ENCODE results near the gene PTRHD1.

Gene PTRHD1

GRCh38 chr2:24783641-24784040 lies 9.6 kb downstream of the PTRHD1 start:
- Histone ChIP-seq H3K4me1 (ENCODE audit: control insufficient read depth, insufficient read depth, low read length, unreplicated experiment) (no peaks in the 10 kb centered on the region), H3K36me3 (ENCODE audit: insufficient read depth, low read length) (no peaks in the 10 kb centered on the region), H3K4me3 (ENCODE audit: low read depth, low read length) (no peak overlapping the region), H3K79me2 (ENCODE audit: control insufficient read depth, insufficient read depth, low read length, unreplicated experiment) (no peaks in the 10 kb centered on the region), H3K27ac (ENCODE audit: low read depth, low read length) (no peak overlapping the region), H2AFZ (ENCODE audit: low read length, unreplicated experiment) (no peak overlapping the region), H3K27me3 (ENCODE audit: insufficient read depth, low read length) (no peaks in the 10 kb centered on the region)

- H2AFZ ChIP-seq (ENCODE audit: low read length, unreplicated experiment), result no peak overlapping the region
- no peaks in the 10 kb centered on the region for H3K27me3 ChIP-seq (ENCODE audit: insufficient read depth, low read length)
These were observed 14.1 kb downstream of the PTRHD1 start for GRCh38 chr2:24779116-24779515.

GRCh38 chr2:24774373-24774772 lies 18.8 kb downstream of the PTRHD1 start:
- Histone ChIP-seq H3K36me3 (ENCODE audit: insufficient read depth, low read length) (no peaks in the 10 kb centered on the region), H3K27ac (ENCODE audit: low read depth, low read length) (no peak overlapping the region), H3K4me3 (ENCODE audit: low read depth, low read length) (no peak overlapping the region), H3K27me3 (ENCODE audit: insufficient read depth, low read length) (no peaks in the 10 kb centered on the region), H3K79me2 (ENCODE audit: control insufficient read depth, insufficient read depth, low read length, unreplicated experiment) (no peaks in the 10 kb centered on the region), H3K4me1 (ENCODE audit: control insufficient read depth, insufficient read depth, low read length, unreplicated experiment) (no peaks in the 10 kb centered on the region), H2AFZ (ENCODE audit: low read length, unreplicated experiment) (no peak overlapping the region)

More at GRCh38 chr2:24779116-24779515, 14.1 kb downstream of the PTRHD1 start:
- Histone ChIP-seq H3K27ac (ENCODE audit: low read depth, low read length) (no peak overlapping the region), H3K79me2 (ENCODE audit: control insufficient read depth, insufficient read depth, low read length, unreplicated experiment) (no peaks in the 10 kb centered on the region), H3K36me3 (ENCODE audit: insufficient read depth, low read length) (no peaks in the 10 kb centered on the region), H3K4me3 (ENCODE audit: low read depth, low read length) (no peak overlapping the region), H3K4me1 (ENCODE audit: control insufficient read depth, insufficient read depth, low read length, unreplicated experiment) (no peaks in the 10 kb centered on the region)

- Histone ChIP-seq H3K4me1 (ENCODE audit: control insufficient read depth, insufficient read depth, low read length, unreplicated experiment) (no peaks in the 10 kb centered on the region), H2AFZ (ENCODE audit: low read length, unreplicated experiment) (no peak overlapping the region), H3K27ac (ENCODE audit: low read depth, low read length) (no peak overlapping the region), H3K36me3 (ENCODE audit: insufficient read depth, low read length) (no peaks in the 10 kb centered on the region), H3K27me3 (ENCODE audit: insufficient read depth, low read length) (no peaks in the 10 kb centered on the region), H3K4me3 (ENCODE audit: low read depth, low read length) (no peak overlapping the region), H3K79me2 (ENCODE audit: control insufficient read depth, insufficient read depth, low read length, unreplicated experiment) (no peaks in the 10 kb centered on the region)
These were observed 21.2 kb downstream of the PTRHD1 start for GRCh38 chr2:24771764-24772586.

- Histone ChIP-seq H2AFZ (ENCODE audit: low read length, unreplicated experiment) (no peak overlapping the region), H3K4me3 (ENCODE audit: low read depth, low read length) (no peak overlapping the region), H3K27me3 (ENCODE audit: insufficient read depth, low read length) (no peaks in the 10 kb centered on the region), H3K79me2 (ENCODE audit: control insufficient read depth, insufficient read depth, low read length, unreplicated experiment) (no peaks in the 10 kb centered on the region), H3K4me1 (ENCODE audit: control insufficient read depth, insufficient read depth, low read length, unreplicated experiment) (no peaks in the 10 kb centered on the region), H3K27ac (ENCODE audit: low read depth, low read length) (no peak overlapping the region), H3K36me3 (ENCODE audit: insufficient read depth, low read length) (no peaks in the 10 kb centered on the region)
These were observed 22.1 kb downstream of the PTRHD1 start for GRCh38 chr2:24771061-24771460.

- Histone ChIP-seq H3K36me3 (ENCODE audit: insufficient read depth, low read length) (peaks cover 4% of the 10 kb centered on the region; the same call in 1 of the 2 replicates), H3K27me3 (ENCODE audit: insufficient read depth, low read length) (no peaks in the 10 kb centered on the region), H3K79me2 (ENCODE audit: control insufficient read depth, insufficient read depth, low read length, unreplicated experiment) (no peaks in the 10 kb centered on the region)
These were observed 24.6 kb downstream of the PTRHD1 start for GRCh38 chr2:24768601-24769000.

GRCh38 chr2:24768013-24768412 lies 25.2 kb downstream of the PTRHD1 start:
- H3K27ac ChIP-seq (ENCODE audit: low read depth, low read length), result no peak overlapping the region
- no peaks in the 10 kb centered on the region for H3K27me3 ChIP-seq (ENCODE audit: insufficient read depth, low read length)
- H3K4me3 ChIP-seq (ENCODE audit: low read depth, low read length), result no peak overlapping the region
- no peaks in the 10 kb centered on the region for H3K79me2 ChIP-seq (ENCODE audit: control insufficient read depth, insufficient read depth, low read length, unreplicated experiment)
- H3K4me1 ChIP-seq (ENCODE audit: control insufficient read depth, insufficient read depth, low read length, unreplicated experiment), result no peaks in the 10 kb centered on the region
- H3K36me3 ChIP-seq (ENCODE audit: insufficient read depth, low read length), result peaks cover 4% of the 10 kb centered on the region; the same call in 1 of the 2 replicates
- H2AFZ ChIP-seq (ENCODE audit: low read length, unreplicated experiment), result no peak overlapping the region

More at GRCh38 chr2:24768601-24769000, 24.6 kb downstream of the PTRHD1 start:
- Histone ChIP-seq H2AFZ (ENCODE audit: low read length, unreplicated experiment) (no peak overlapping the region), H3K4me3 (ENCODE audit: low read depth, low read length) (no peak overlapping the region), H3K4me1 (ENCODE audit: control insufficient read depth, insufficient read depth, low read length, unreplicated experiment) (no peaks in the 10 kb centered on the region), H3K27ac (ENCODE audit: low read depth, low read length) (no peak overlapping the region)

- peaks cover 8% of the 10 kb centered on the region; the same call in 1 of the 2 replicates for H3K36me3 ChIP-seq (ENCODE audit: insufficient read depth, low read length)
- H3K4me1 ChIP-seq (ENCODE audit: control insufficient read depth, insufficient read depth, low read length, unreplicated experiment), result no peaks in the 10 kb centered on the region
- no peak overlapping the region for H3K27ac ChIP-seq (ENCODE audit: low read depth, low read length)
- H3K4me3 ChIP-seq (ENCODE audit: low read depth, low read length), result no peak overlapping the region
- H3K79me2 ChIP-seq (ENCODE audit: control insufficient read depth, insufficient read depth, low read length, unreplicated experiment), result no peaks in the 10 kb centered on the region
- H2AFZ ChIP-seq (ENCODE audit: low read length, unreplicated experiment), result no peak overlapping the region
- no peaks in the 10 kb centered on the region for H3K27me3 ChIP-seq (ENCODE audit: insufficient read depth, low read length)
These were observed 26.6 kb downstream of the PTRHD1 start for GRCh38 chr2:24766609-24767008.

GRCh38 chr2:24763843-24764242 lies 29.3 kb downstream of the PTRHD1 start:
- Histone ChIP-seq H2AFZ (ENCODE audit: low read length, unreplicated experiment) (no peak overlapping the region), H3K79me2 (ENCODE audit: control insufficient read depth, insufficient read depth, low read length, unreplicated experiment) (no peaks in the 10 kb centered on the region), H3K4me1 (ENCODE audit: control insufficient read depth, insufficient read depth, low read length, unreplicated experiment) (no peaks in the 10 kb centered on the region), H3K4me3 (ENCODE audit: low read depth, low read length) (no peak overlapping the region), H3K27me3 (ENCODE audit: insufficient read depth, low read length) (no peaks in the 10 kb centered on the region), H3K36me3 (ENCODE audit: insufficient read depth, low read length) (peaks cover 8% of the 10 kb centered on the region; the same call in 1 of the 2 replicates), H3K27ac (ENCODE audit: low read depth, low read length) (no peak overlapping the region)

- Histone ChIP-seq H3K27ac (ENCODE audit: low read depth, low read length) (no peak overlapping the region), H3K27me3 (ENCODE audit: insufficient read depth, low read length) (no peaks in the 10 kb centered on the region), H3K79me2 (ENCODE audit: control insufficient read depth, insufficient read depth, low read length, unreplicated experiment) (no peaks in the 10 kb centered on the region), H3K4me3 (ENCODE audit: low read depth, low read length) (no peak overlapping the region), H3K36me3 (ENCODE audit: insufficient read depth, low read length) (peaks cover 8% of the 10 kb centered on the region; the same call in 1 of the 2 replicates), H3K4me1 (ENCODE audit: control insufficient read depth, insufficient read depth, low read length, unreplicated experiment) (no peaks in the 10 kb centered on the region), H2AFZ (ENCODE audit: low read length, unreplicated experiment) (no peak overlapping the region)
These were observed 30.7 kb downstream of the PTRHD1 start for GRCh38 chr2:24762518-24762917.

- no peaks in the 10 kb centered on the region for H3K27me3 ChIP-seq (ENCODE audit: insufficient read depth, low read length)
These were observed 31.3 kb downstream of the PTRHD1 start for GRCh38 chr2:24761866-24762265.

More at GRCh38 chr2:24761866-24762265, 31.3 kb downstream of the PTRHD1 start:
- Histone ChIP-seq H3K27ac (ENCODE audit: low read depth, low read length) (no peak overlapping the region), H3K4me3 (ENCODE audit: low read depth, low read length) (no peak overlapping the region), H3K36me3 (ENCODE audit: insufficient read depth, low read length) (peaks cover 8% of the 10 kb centered on the region; the same call in 1 of the 2 replicates), H3K79me2 (ENCODE audit: control insufficient read depth, insufficient read depth, low read length, unreplicated experiment) (no peaks in the 10 kb centered on the region), H3K4me1 (ENCODE audit: control insufficient read depth, insufficient read depth, low read length, unreplicated experiment) (no peaks in the 10 kb centered on the region), H2AFZ (ENCODE audit: low read length, unreplicated experiment) (no peak overlapping the region)

All from ACC112 (cell line).